Loucy (cell line): Measurements from ENCODE around the gene TMEM273.

Source experiments
- H2AFZ ChIP-seq: fragments of 200-600 bp; sonication (generic); 2 replicates; pipeline ENCODE4 v1.6.0; 2016; ENCODE audit warnings: antibody characterized with exemption, mild to moderate bottlenecking, low read length, moderate library complexity
- H3F3A ChIP-seq: fragments of 200-600 bp; 2 replicates; pipeline ENCODE4 v1.6.0; 2016; ENCODE audit warnings: antibody characterized with exemption, low read depth, mild to moderate bottlenecking
- H3K27me3 ChIP-seq: fragments of 200-600 bp; sonication (generic); 2 replicates; pipeline ENCODE4 v1.6.1; 2014; ENCODE audit warnings: low read length, mild to moderate bottlenecking; ENCODE audit not compliant: insufficient read depth, poor library complexity, severe bottlenecking
- H3K36me3 ChIP-seq: fragments of 200-600 bp; sonication (generic); 2 replicates; pipeline ENCODE4 v1.6.1; 2016; ENCODE audit warnings: low read length; ENCODE audit not compliant: insufficient read depth
- H3K4me1 ChIP-seq: fragments of 200-600 bp; sonication (generic); 2 replicates; pipeline ENCODE4 v1.5.1; 2014; ENCODE audit warnings: low read length, mild to moderate bottlenecking; ENCODE audit not compliant: insufficient read depth, poor library complexity, severe bottlenecking
- H3K4me2 ChIP-seq: fragments of 200-600 bp; sonication (generic); 2 replicates; pipeline ENCODE4 v1.6.0; 2014; ENCODE audit warnings: antibody characterized with exemption, low read length, low read depth, mild to moderate bottlenecking; ENCODE audit not compliant: poor library complexity, severe bottlenecking
- H3K4me3 ChIP-seq: fragments of 200-600 bp; sonication (generic); 2 replicates; pipeline ENCODE4 v1.5.1; 2014; ENCODE audit warnings: low read length, mild to moderate bottlenecking, mixed read lengths; ENCODE audit not compliant: poor library complexity, severe bottlenecking
- H3K79me2 ChIP-seq: fragments of 200-600 bp; sonication (generic); 2 replicates; pipeline ENCODE4 v1.6.1; 2014; ENCODE audit warnings: low read length; ENCODE audit not compliant: insufficient read depth
- H3K9ac ChIP-seq: fragments of 200-600 bp; sonication (generic); 2 replicates; pipeline ENCODE4 v1.6.0; 2014; ENCODE audit warnings: mild to moderate bottlenecking, low read depth, low read length, moderate library complexity; ENCODE audit not compliant: poor library complexity, severe bottlenecking
- H3K9me2 ChIP-seq: fragments of 200-600 bp; sonication (generic); replicated peaks from 2 replicates; pipeline ENCODE4 v1.6.1; 2016; ENCODE audit warnings: low read depth, low read length, mixed read lengths
- H3K9me3 ChIP-seq: fragments of 200-600 bp; sonication (generic); 2 replicates; pipeline ENCODE4 v1.6.1; 2014; ENCODE audit warnings: mild to moderate bottlenecking, antibody characterized with exemption, low read length, low read depth; ENCODE audit not compliant: insufficient read depth
- H4K20me1 ChIP-seq: fragments of 200-600 bp; sonication (generic); 2 replicates; pipeline ENCODE4 v1.6.0; 2014; ENCODE audit warnings: antibody characterized with exemption, low read length, mild to moderate bottlenecking; ENCODE audit not compliant: insufficient read depth, poor library complexity, severe bottlenecking
- EZH2phosphoT487 ChIP-seq: fragments of 200-600 bp; IDR thresholded peaks from 2 replicates; pipeline ENCODE4 v1.6.1; 2018; ENCODE audit warnings: antibody characterized with exemption, mild to moderate bottlenecking, moderate library complexity, borderline replicate concordance
- TF ChIP-seq, protein P1 (sequence below): fragments of 200-600 bp; sonication (generic); conservative IDR thresholded peaks from 2 replicates; pipeline ENCODE4 v1.5.1; 2014; ENCODE audit warnings: mild to moderate bottlenecking, antibody characterized with exemption, low read length

Gene TMEM273

DNA sequence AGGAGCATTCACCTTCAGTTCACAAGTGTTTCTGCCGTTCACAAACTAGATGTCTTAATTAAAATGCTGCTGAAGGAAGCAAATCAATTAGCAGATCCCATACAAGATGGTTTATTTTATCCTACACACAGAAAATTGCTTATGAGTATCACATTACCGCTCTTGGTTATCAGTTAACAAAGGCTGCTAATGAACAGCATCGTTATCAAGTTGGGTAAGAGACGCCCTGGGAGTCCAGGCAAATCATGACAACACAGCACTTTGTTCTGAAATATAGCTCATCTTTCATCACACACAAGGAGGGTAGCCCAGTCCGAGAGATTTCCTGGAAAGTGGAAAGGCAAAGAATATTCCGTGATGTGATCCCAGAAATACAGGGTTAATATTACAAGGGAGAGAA, 33.5 kb downstream of the TMEM273 start:
- no peak overlapping the region for H3K4me3 ChIP-seq
- H3K9me3 ChIP-seq, result no peaks in the 10 kb centered on the region
- H3K4me1 ChIP-seq, result peaks cover 20% of the 10 kb centered on the region
- no peak overlapping the region for H3K4me2 ChIP-seq
- no peaks in the 10 kb centered on the region for H3K79me2 ChIP-seq
- no peaks in the 10 kb centered on the region for H3F3A ChIP-seq
- TF ChIP-seq, protein P1, sequence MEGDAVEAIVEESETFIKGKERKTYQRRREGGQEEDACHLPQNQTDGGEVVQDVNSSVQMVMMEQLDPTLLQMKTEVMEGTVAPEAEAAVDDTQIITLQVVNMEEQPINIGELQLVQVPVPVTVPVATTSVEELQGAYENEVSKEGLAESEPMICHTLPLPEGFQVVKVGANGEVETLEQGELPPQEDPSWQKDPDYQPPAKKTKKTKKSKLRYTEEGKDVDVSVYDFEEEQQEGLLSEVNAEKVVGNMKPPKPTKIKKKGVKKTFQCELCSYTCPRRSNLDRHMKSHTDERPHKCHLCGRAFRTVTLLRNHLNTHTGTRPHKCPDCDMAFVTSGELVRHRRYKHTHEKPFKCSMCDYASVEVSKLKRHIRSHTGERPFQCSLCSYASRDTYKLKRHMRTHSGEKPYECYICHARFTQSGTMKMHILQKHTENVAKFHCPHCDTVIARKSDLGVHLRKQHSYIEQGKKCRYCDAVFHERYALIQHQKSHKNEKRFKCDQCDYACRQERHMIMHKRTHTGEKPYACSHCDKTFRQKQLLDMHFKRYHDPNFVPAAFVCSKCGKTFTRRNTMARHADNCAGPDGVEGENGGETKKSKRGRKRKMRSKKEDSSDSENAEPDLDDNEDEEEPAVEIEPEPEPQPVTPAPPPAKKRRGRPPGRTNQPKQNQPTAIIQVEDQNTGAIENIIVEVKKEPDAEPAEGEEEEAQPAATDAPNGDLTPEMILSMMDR, result no peak
- TF ChIP-seq EZH2phosphoT487, result no peak
- H3K9me2 ChIP-seq, result no peaks in the 10 kb centered on the region
- no peaks in the 10 kb centered on the region for H3K36me3 ChIP-seq
- no peaks in the 10 kb centered on the region for H4K20me1 ChIP-seq
- H2AFZ ChIP-seq, result no peak overlapping the region
- no peak overlapping the region for H3K9ac ChIP-seq
- no peaks in the 10 kb centered on the region for H3K27me3 ChIP-seq

DNA sequence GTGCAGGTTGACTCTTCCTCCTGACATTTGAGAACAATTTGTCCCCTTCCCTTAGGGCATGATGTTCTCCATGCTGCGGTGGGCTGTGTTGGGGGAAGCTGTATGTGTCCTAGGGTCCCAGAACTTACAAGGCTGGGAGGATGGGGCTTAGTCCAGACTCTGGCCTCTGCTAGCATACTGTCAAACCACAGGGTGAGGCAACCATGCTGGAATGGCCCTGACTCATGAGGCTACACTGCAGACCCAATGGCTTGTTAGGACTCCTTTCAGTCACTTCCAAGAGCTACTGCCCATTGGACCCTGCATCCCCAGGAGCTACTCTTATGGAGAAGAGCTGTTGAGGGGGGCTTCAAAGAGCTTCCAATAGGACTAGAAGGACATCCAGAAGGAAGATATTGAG, 34.2 kb downstream of the TMEM273 start:
- Histone ChIP-seq H3K9ac (no peak overlapping the region), H3K9me3 (no peaks in the 10 kb centered on the region), H4K20me1 (no peaks in the 10 kb centered on the region), H3K79me2 (no peaks in the 10 kb centered on the region), H3F3A (no peaks in the 10 kb centered on the region), H3K4me2 (no peak overlapping the region), H3K4me1 (peaks cover 20% of the 10 kb centered on the region), H3K9me2 (no peaks in the 10 kb centered on the region), H3K27me3 (no peaks in the 10 kb centered on the region), H3K4me3 (no peak overlapping the region), H3K36me3 (no peaks in the 10 kb centered on the region), H2AFZ (no peak overlapping the region)
- no peak for TF ChIP-seq EZH2phosphoT487
- TF ChIP-seq, protein P1, result no peak

DNA sequence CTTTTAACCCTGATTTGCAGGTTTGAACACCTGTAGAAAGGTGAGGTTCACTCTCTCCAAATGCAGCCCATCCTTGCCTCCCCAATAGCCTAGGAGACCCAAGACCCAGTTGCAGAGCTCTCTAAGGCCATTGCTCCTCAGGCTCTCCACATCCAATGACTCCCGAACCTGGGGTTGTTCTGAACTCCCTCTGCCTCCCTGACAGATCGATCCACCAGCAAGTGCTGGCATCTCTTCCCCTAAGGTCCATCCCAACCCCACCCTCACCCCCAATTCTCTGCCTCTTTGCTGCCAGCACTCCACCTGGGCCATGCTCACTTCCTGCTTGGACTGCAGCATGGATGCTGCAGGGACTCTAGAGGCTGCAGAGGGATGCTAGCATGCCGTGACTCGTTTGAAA, 35.1 kb downstream of the TMEM273 start:
- no peaks in the 10 kb centered on the region for H3F3A ChIP-seq
- H3K4me1 ChIP-seq, result peaks cover 15% of the 10 kb centered on the region
- H4K20me1 ChIP-seq, result no peaks in the 10 kb centered on the region
- H3K9me3 ChIP-seq, result no peaks in the 10 kb centered on the region
- no peak overlapping the region for H2AFZ ChIP-seq
- H3K4me3 ChIP-seq, result no peak overlapping the region
- H3K36me3 ChIP-seq, result no peaks in the 10 kb centered on the region
- H3K27me3 ChIP-seq, result no peaks in the 10 kb centered on the region
- no peaks in the 10 kb centered on the region for H3K79me2 ChIP-seq
- no peaks in the 10 kb centered on the region for H3K9me2 ChIP-seq
- no peak overlapping the region for H3K4me2 ChIP-seq
- no peak for TF ChIP-seq EZH2phosphoT487
- TF ChIP-seq, protein P1, result no peak
- H3K9ac ChIP-seq, result no peak overlapping the region
